ENCODE results near the gene CRYBB3.

- TF ChIP-seq CTCF (IDR thresholded peaks at IDR 0.05) (no peak), POLR2A (IDR thresholded peaks at IDR 0.05; ENCODE audit: low read depth) (no peak)
Measured at GRCh38 chr22:25193130-25193529, 6.5 kb upstream of the CRYBB3 start.

Data from esophagus muscularis mucosa (tissue), 3 donors.